PC-3 (cell line): ENCODE results near the gene ZNF710.

Experiments used
- CTCF ChIP-seq: fragments of 300-600 bp; sonication (generic); conservative IDR thresholded peaks from 2 replicates; pipeline ENCODE4 v1.5.1; 2017; ENCODE audit warnings: antibody characterized with exemption, low read depth, mild to moderate bottlenecking, low read length
- EZH2 ChIP-seq: fragments of 300-600 bp; sonication (generic); IDR thresholded peaks from one replicate; pipeline ENCODE4 v1.6.1; 2017; ENCODE audit warnings: antibody characterized with exemption, mild to moderate bottlenecking, low read length; ENCODE audit not compliant: unreplicated experiment
- EZH2phosphoT487 ChIP-seq: fragments of 300-600 bp; sonication (generic); IDR thresholded peaks from 2 replicates; pipeline ENCODE4 v1.6.1; 2018; ENCODE audit warnings: mild to moderate bottlenecking, antibody characterized with exemption, low read length, borderline replicate concordance

GRCh38 chr15:90062023-90062442 is 60.9 kb downstream of the ZNF710 start:
- TF ChIP-seq CTCF (no peak), EZH2 (no peak), EZH2phosphoT487 (no peak)
